Sciatic nerve (tissue), 2 donors: Measurements from ENCODE around the gene BCAT1. TPM values are rescaled to one million over a fixed set of nuclear protein-coding genes. Genes with fewer than 3 reads are reported as not detected.
"Not testable (repeated sequence)": the region's sequence is repeated elsewhere in the genome, so short reads cannot be mapped to it uniquely, and the experiment has no call there.

ENCODE experiments used
- ATAC-seq: fragments of 200-7000 bp; cut with Tn5 transposase; one replicate; pipeline ENCODE4 v1.9.1; 2020; ENCODE audit warnings: mild to moderate bottlenecking, moderate library complexity
- DNase-seq: peaks from one replicate; pipeline ENCODE4 v3.0.0-alpha.2; 2020; ENCODE audit warnings: low spot score
- intact Hi-C: fragments of 100-400 bp; cut with DNase I; formaldehyde crosslinking; loops from one replicate; pipeline ENCODE4 v1.14.2; 2022
- total RNA-seq: library from RNA; stranded (reverse); fragmentation: NEBNext Ultra II Directional; extraction: Animal tissue kit (Norgen Biotek cat#: 25700); gene quantifications from one replicate; pipeline ENCODE4 v1.2.1, GENCODE V29; 2021
- donor health status: DM: no; HTN: no; CAD: no.
- donor health status: DM: no; HTN: no; CAD: no.

The BCAT1 gene
- total RNA-seq, 1 donor from 2014 or later, result 15.2 TPM

- no peak for ATAC-seq
- intact Hi-C loops, result no loop called here
These were observed 18.2 kb upstream of the BCAT1 start for GRCh38 chr12:24966951-24967564.

GRCh38 chr12:24964342-24964741 lies 15.4 kb upstream of the BCAT1 start:
- DNase-seq (no peak), ATAC-seq (no peak)
- intact Hi-C loops, result no loop called here

More at GRCh38 chr12:24966951-24967564, 18.2 kb upstream of the BCAT1 start:
- no peak for DNase-seq

DNA sequence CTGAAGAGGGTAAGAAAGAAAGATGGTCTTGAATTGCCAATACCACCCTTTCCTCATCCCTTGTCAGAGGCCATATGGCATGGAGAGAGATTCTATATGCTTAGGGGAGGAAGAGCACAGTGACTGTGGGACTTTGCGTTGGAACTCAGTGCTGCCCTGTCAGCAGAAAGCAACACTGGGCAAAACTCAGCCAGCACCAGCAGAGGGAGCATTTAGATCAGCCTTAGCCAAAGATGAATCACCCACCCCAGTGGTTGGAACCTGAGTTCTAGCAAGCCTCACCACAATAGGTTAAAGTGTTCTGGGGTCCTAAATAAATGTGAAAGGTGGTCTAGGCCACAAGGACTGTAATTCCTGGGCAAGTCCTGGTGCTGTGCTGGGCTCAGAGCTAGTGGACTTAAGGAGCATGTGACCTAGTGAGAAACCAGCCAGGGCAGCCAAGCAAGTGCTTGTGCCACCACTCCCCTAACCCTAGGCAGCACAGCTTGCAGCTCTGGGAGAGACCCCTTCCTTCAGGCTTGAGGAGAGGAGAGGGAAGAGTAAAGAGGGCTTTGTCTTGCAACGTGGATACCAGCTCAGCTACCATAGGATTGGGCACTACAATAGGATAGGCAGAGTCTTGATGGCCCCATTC lies 11.4 kb upstream of the BCAT1 start:
- intact Hi-C loops, result no loop called here
- DNase-seq, result no peak
- ATAC-seq, result peak; percentile 56

DNA sequence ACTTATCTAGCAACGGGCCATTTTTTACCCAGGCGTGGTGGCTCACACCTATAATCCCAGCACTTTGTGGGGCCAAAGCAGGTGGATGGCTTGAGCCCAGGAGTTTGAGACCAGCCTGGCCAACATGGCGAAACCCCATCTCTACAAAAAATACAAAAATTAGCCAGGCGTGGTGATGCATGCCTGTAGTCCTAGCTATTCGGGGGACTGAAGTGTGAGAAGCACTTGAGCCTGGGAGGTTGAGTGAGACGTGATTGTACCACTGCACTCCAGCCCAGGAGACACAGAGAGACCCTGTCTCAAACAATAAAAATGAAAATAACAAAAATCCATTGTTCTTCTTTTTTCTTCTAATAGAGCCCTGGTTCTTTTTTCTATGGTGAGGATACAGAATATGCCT lies 7.5 kb upstream of the BCAT1 start:
- intact Hi-C loops, ATAC-seq, DNase-seq: not testable (repeated sequence)

DNA sequence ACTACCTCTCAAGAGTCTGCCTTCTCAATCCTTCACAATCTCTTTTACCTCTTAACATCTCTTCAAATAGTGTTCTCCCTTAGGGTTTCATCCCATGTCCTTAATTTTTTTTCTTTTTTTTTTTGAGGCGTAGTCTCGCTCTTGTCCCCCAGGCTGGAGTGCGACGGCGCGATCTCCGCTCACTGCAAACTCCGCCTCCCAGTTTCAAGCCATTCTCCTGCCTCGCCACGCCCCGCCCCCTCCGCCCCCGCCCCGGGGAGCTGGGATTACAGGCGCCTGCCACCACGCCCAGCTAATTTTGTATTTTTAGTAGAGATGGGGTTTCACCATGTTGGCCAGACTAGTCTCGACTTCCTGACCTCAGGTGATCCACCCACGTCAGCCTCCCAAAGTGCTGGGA lies 7.0 kb upstream of the BCAT1 start:
- intact Hi-C loops, result no loop called here
- DNase-seq (no peak), ATAC-seq (no peak)

GRCh38 chr12:24955389-24955788 lies 6.5 kb upstream of the BCAT1 start:
- DNase-seq, result no peak
- intact Hi-C loops, result no loop called here
- ATAC-seq, result no peak

- DNase-seq (no peak), ATAC-seq (no peak)
- intact Hi-C loops, result no loop called here
These were observed 5.4 kb upstream of the BCAT1 start for GRCh38 chr12:24954261-24954660.

- DNase-seq, result no peak
- intact Hi-C loops, result no loop called here
- no peak for ATAC-seq
These were observed 3.5 kb upstream of the BCAT1 start for GRCh38 chr12:24952389-24952788.

- DNase-seq (no peak), ATAC-seq (no peak)
- intact Hi-C loops, result no loop called here
These were observed 1.4 kb upstream of the BCAT1 start for GRCh38 chr12:24950231-24950834.

GRCh38 chr12:24948420-24948756 lies 513 bp downstream of the BCAT1 start:
- ATAC-seq (peak; percentile 41), DNase-seq (no peak)
- intact Hi-C loops, result no loop called here

- intact Hi-C loops, result no loop called here
- ATAC-seq (no peak), DNase-seq (no peak)
These were observed 1.1 kb downstream of the BCAT1 start for GRCh38 chr12:24947541-24948419.

DNA sequence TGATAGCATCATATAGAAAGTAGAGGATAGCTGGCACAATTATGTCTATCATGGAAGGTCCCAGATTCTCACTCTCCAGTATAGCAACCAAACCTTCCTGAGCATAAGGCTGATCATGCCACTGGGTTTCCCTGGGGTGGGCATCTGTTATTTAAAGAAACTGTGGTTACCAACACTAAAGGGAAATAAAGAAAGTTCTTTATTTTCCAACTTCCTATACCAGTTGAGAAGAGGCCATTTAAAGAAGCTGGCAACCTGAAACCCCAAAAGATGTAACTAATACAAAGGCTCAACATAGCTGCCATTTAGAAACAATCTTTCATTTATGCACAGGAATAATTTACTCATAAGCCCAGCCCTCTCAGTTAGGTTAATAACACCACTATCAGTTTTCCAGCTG lies 3.1 kb downstream of the BCAT1 start:
- DNase-seq (no peak), ATAC-seq (no peak)
- intact Hi-C loops, result no loop called here

DNA sequence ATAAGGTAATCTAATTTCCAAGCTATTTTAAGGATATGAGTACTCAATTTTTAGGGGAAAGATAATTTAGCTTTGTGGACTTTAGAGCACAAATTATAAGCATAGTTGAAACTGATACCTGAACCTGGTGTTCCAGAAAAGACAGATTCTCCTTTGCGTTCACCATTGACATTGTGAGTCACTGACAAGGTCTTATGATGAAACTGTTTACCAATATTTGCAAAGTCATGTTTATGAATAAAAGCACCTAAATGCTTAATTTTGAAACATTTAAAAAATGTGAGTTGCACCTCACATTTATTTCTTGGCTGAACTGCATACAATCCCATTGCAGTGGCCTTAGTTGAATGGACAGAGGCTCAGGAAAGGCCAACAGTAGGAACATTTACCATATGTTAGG lies 3.9 kb downstream of the BCAT1 start:
- DNase-seq (no peak), ATAC-seq (no peak)
- intact Hi-C loops, result no loop called here

GRCh38 chr12:24944601-24944975 lies 4.3 kb downstream of the BCAT1 start:
- no peak for ATAC-seq
- intact Hi-C loops, result no loop called here
- DNase-seq, result no peak

DNA sequence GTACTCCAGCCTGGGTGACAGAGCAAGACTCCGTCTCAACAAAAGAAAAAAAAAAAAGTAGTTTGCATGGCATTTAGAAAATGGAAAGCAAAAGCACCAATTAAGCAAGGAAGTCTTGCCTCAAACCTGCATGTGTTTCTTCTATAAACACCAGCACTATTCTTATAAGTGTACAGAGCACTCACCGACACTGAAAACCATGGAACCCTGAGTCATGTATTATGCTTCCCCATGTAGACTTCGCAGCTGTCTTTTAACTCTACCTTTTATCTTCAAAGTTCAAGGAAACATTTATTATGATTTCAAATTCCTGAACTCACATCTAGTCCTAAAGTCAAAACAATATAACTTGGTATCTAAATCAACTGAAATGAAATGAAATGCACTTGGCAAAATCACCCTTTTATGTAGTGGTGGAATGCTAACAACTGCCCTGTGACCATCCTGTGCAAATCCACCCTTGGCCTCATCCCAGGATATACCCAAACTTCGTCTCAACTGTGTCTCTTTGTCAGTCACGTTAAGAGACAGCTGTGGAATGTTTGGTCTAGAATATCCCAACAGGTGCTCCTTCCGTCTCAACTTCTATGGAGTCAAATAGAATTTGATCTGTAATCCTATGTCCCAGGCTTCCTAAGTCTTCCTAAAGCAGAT lies 4.8 kb downstream of the BCAT1 start:
- intact Hi-C loops, result no loop called here
- ATAC-seq, result no peak
- no peak for DNase-seq

DNA sequence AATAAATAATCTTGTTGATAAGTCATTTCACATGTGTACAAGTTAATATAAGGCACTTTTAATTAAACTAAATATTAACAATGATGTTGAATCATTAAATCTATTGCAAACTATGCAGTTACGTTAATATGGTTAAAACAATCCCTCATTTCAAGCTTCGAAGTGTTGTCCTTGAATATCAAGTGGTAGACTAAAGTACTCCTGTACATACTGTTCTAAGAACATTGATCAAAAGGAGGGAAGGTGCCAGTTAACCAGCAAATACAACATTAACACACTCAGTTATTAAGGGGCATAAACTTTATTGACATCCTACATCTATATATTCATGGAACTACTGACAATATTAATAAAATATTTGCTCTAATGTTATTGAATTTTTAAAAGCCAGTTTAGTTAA lies 8.7 kb downstream of the BCAT1 start:
- intact Hi-C loops, result no loop called here
- DNase-seq (no peak), ATAC-seq (no peak)

DNA sequence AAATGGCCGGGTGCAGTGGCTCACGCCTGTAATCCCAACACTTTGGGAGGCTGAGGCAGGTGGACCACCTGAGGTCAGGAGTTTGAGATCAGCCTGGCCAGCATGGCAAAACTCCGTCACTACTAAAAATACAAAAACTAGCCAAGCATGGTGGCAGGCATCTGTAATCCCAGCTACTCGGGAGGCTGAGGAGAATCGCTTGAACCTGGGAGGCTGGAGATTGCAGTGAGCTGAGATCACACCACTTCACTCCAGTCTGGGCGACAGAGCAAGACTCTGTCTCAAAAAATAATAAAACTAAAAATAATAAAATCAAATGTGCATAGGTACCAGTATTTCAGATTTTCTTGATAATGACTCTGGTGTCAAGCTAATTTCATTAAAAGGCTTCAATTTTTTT lies 9.3 kb downstream of the BCAT1 start:
- intact Hi-C loops, DNase-seq, ATAC-seq: not testable (repeated sequence)

- DNase-seq (no peak), ATAC-seq (no peak)
- intact Hi-C loops, result no loop called here
These were observed 10.6 kb downstream of the BCAT1 start for GRCh38 chr12:24938341-24938740.

DNA sequence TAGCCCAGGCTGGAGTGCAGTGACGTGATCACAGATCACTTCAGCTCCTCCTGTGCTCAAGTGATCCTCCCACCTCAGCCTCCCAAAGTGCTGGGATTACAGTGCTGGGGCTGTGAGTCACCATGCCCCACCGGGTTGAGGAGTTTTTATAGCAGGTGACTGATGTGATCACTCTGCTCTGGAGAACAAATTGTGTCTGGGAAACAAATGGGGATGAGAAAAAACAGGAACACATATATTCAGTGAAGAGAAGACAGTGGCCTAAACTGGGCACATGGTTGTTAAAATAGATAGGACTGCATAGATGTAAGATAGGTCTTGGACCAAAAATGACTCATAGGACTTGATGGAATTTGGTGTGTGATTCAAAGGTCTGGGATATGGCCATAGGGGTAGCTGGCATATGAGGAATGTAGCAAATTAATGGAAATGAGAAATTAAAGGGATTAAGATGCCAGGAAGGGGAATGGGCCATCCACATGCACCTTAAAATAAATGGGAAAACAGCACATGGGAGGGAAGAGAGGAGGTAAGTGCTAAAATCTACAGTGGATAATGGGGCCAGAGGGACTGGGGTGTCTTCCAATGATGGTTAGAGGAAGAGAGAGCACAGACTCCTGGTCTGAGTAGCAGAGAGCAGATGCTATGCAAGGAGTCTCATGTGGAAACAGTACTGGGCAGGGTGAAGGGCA lies 11.2 kb downstream of the BCAT1 start:
- intact Hi-C loops, result no loop called here
- no peak for DNase-seq
- ATAC-seq, result no peak
